ENCODE data around the gene EPN2.

Gene EPN2

GRCh38 chr17:19368229-19368628 is 131.1 kb downstream of the EPN2 start:
- in situ Hi-C loops (cut with HindIII; ENCODE audit: low sequenced_read_pairs): loop anchor here (10.0 kb wide), 1 partner anchor 157 kb away; no protein-coding TSS in a partner anchor
- no peak overlapping the region for H3K4me3 ChIP-seq (ENCODE audit: low read depth, low read length)
- no peak for DNase-seq (ENCODE audit: low read depth)
- TF ChIP-seq CTCF (IDR thresholded peaks at IDR 0.05; ENCODE audit: low read depth, low read length, missing control alignments): no peak

- in situ Hi-C loops (cut with HindIII; ENCODE audit: low sequenced_read_pairs): loop anchor here (10.0 kb wide), 1 partner anchor 156 kb away; no protein-coding TSS in a partner anchor
- TF ChIP-seq CTCF (IDR thresholded peaks at IDR 0.05; ENCODE audit: low read depth, low read length, missing control alignments): no peak
Observed at GRCh38 chr17:19369107-19369778, 132.1 kb downstream of the EPN2 start.

GRCh38 chr17:19369846-19370492 is 132.8 kb downstream of the EPN2 start:
- DNase-seq (ENCODE audit: low read depth): no peak
- no peak overlapping the region for H3K4me3 ChIP-seq (ENCODE audit: low read depth, low read length)
- in situ Hi-C loops (cut with HindIII; ENCODE audit: low sequenced_read_pairs): loop anchor here (10.0 kb wide), 1 partner anchor 155 kb away; no protein-coding TSS in a partner anchor
- no peak for TF ChIP-seq CTCF (IDR thresholded peaks at IDR 0.05; ENCODE audit: low read depth, low read length, missing control alignments)

More at GRCh38 chr17:19369107-19369778, 132.1 kb downstream of the EPN2 start:
- no peak for DNase-seq (ENCODE audit: low read depth)
- H3K4me3 ChIP-seq (ENCODE audit: low read depth, low read length): no peak overlapping the region

GRCh38 chr17:19370493-19370960 is 133.4 kb downstream of the EPN2 start:
- no peak overlapping the region for H3K4me3 ChIP-seq (ENCODE audit: low read depth, low read length)
- DNase-seq (ENCODE audit: low read depth): no peak
- TF ChIP-seq CTCF (IDR thresholded peaks at IDR 0.05; ENCODE audit: low read depth, low read length, missing control alignments): no peak
- in situ Hi-C loops (cut with HindIII; ENCODE audit: low sequenced_read_pairs): no loop called here

- H3K4me3 ChIP-seq (ENCODE audit: low read depth, low read length): no peak overlapping the region
- no peak for TF ChIP-seq CTCF (IDR thresholded peaks at IDR 0.05; ENCODE audit: low read depth, low read length, missing control alignments)
- in situ Hi-C loops (cut with HindIII; ENCODE audit: low sequenced_read_pairs): no loop called here
- DNase-seq (ENCODE audit: low read depth): no peak
Observed at GRCh38 chr17:19371259-19372010, 134.3 kb downstream of the EPN2 start.

- TF ChIP-seq CTCF (IDR thresholded peaks at IDR 0.05; ENCODE audit: low read depth, low read length, missing control alignments): no peak
- in situ Hi-C loops (cut with HindIII; ENCODE audit: low sequenced_read_pairs): no loop called here
- no peak overlapping the region for H3K4me3 ChIP-seq (ENCODE audit: low read depth, low read length)
- DNase-seq (ENCODE audit: low read depth): no peak
Observed at GRCh38 chr17:19372011-19372370, 134.8 kb downstream of the EPN2 start.
